Large intestine (tissue), 1 donor: ENCODE measurements around the gene OR5K4. TPM values are rescaled to one million over a fixed set of nuclear protein-coding genes. Genes with fewer than 3 reads are reported as not detected.

Experiments used
- polyA plus RNA-seq: library from polyadenylated mRNA; unstranded; fragments of 120-200 nt; gene quantifications from one replicate; pipeline ENCODE4 v1.2.1, GENCODE V29; 2013

OR5K4 gene
- polyA plus RNA-seq, 1 donor, result not detected

Other genes with a start within 250 kb of the OR5K4 start
- gene OR5H1, start 223.1 kb upstream of the OR5K4 start, polyA plus RNA-seq, result not detected
- gene OR5H14, start 206.4 kb upstream of the OR5K4 start, polyA plus RNA-seq, result not detected
- not detected for gene OR5H15, start 187.2 kb upstream of the OR5K4 start, polyA plus RNA-seq
- gene OR5H6, start 89.6 kb upstream of the OR5K4 start, polyA plus RNA-seq, result not detected
- not detected for gene OR5H2, start 71.3 kb upstream of the OR5K4 start, polyA plus RNA-seq
- gene OR5K3, start 36.8 kb downstream of the OR5K4 start, polyA plus RNA-seq, result not detected
- gene OR5K1, start 109.3 kb downstream of the OR5K4 start, polyA plus RNA-seq, result 0.03 TPM
- 0.40 TPM for gene OR5K2, start 143.8 kb downstream of the OR5K4 start, polyA plus RNA-seq
- gene CLDND1, start 169.0 kb downstream of the OR5K4 start, polyA plus RNA-seq, result 111 TPM
- 0.24 TPM for gene GPR15, start 178.1 kb downstream of the OR5K4 start, polyA plus RNA-seq
- gene CPOX, start 239.8 kb downstream of the OR5K4 start, polyA plus RNA-seq, result 31.7 TPM